AG09319 (cell line): ENCODE data around the gene PRM2.

Source experiments
- DNase-seq: peaks from one replicate; pipeline ENCODE4 v3.0.0-alpha.2; 2010; ENCODE audit warnings: low read depth; ENCODE audit errors: extremely low read depth
- CTCF ChIP-seq: IDR thresholded peaks from 2 replicates; pipeline ENCODE4 v1.5.1; 2011; ENCODE audit warnings: low read depth, mild to moderate bottlenecking, inconsistent platforms, low read length, moderate library complexity

The PRM2 gene

GRCh38 chr16:11306997-11307638, 30.8 kb upstream of the PRM2 start:
- no peak for TF ChIP-seq CTCF
- no peak for DNase-seq

GRCh38 chr16:11306381-11306780, 30.1 kb upstream of the PRM2 start:
- DNase-seq, result no peak
- TF ChIP-seq CTCF, result no peak

DNA sequence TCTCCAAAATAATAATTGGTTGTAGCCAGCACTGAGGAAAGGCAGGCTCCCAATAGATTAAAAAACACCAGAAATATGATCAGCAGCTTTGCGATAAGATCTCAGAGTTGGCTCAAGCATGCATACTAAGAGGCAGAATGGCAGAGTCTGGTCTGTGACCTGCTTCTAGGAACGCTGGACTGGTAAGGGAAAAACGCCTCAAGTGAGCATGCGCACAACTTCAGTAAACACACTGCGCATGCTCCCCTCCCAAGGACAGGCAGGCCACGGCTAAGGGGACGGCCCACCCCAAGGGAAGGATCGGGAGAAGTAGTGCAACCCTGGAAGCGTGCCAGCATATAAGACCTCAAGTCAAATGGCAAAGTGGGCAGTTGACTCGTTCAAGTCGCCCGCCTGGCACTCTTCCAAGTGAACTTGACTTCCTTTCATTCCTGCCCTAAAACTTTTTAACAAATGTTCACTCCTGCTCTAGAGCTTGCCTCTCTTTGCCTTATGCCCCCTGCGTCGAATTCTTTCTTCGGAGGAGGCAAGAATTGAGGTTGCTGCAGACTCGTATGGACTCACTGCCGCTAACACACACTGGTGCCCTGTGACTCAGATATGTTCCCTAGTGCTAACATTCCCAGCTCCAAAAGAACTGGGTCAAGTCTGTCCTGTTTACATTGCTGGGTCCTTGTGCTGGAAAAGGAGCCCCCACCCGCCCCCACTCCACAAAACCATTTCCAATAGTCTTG, 27.3 kb upstream of the PRM2 start:
- DNase-seq, result no peak
- TF ChIP-seq CTCF, result no peak

DNA sequence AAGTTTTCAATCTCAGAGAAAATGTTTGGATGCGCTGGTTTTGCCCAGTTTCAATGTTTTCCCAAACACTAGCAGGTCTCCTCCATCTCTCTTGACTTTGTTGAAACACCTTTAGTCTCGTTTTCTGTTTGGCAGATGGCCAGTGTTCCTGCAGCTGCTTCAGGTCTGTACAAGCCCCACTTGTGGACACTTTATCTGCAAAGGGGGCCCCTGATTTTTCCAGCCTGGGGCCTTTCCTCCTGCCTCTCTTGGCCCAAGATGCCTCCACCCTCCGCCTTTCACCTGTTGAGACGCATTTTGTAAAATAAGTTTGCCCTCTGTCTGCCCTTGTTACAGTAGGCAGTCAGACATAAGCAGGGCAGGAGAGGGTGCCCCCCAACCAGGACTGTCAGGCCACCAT, 26.7 kb upstream of the PRM2 start:
- no peak for DNase-seq
- no peak for TF ChIP-seq CTCF

DNA sequence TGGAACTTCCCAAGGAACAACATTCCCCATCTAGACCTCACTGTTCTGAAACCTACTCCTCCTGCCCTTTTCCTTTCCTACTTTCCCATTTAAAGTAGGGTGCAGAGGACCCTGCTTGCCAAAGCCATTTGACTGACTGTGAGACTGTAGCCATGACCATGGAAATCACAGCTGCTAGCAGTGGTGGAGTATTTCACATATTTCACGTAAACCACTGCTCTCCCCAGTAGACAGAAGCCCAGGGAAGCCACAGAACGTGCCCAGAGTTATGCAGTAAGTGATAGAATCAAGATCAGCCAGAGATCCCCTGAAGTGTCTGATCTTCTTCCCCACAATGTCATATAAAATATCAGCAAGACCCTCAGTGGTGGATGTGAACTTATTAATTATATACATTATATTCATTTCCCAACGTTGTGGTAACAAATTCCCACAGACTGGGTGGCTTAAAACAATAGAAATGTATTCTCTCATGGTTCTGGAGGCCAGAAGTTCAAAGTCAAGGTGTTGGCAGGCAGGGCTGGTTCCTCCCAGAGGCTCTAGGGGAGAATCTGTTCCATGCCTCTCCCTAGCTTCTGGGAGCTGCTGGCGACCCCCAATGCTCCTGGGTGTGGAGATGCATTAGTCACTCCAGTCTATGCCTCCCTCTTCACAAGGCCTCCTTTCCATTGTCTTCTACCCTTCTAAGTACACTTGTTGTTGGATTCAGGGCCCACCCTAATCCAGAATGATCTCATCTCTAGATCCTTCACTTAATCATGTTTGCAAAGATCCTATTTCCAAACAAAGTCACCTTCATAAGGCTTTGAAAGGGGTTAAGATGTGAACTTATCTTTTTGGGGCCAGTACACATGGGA, 25.6 kb upstream of the PRM2 start:
- DNase-seq, result no peak
- no peak for TF ChIP-seq CTCF

- no peak for TF ChIP-seq CTCF
- no peak for DNase-seq
Observed at GRCh38 chr16:11300560-11300892, 24.2 kb upstream of the PRM2 start.
